Right lung (tissue), 5 donors: ENCODE data around the gene FANCI. TPM values are rescaled to one million over a fixed set of nuclear protein-coding genes. Genes with fewer than 3 reads are reported as not detected.
A peak's percentile ranks its signal among the peaks of the same experiment; 100 is the strongest.

Source experiments
- DNase-seq, 2 donors: peaks; one replicate each; pipeline ENCODE4 v3.0.0-alpha.2; 2013
- polyA plus RNA-seq, 5 donors: library from polyadenylated mRNA; unstranded; fragments of 120-200 nt; gene quantifications; one replicate each; pipeline versions ENCODE4 v1.2.1 to v1.2.3, GENCODE V29; 2013; ENCODE audit warnings: inconsistent platforms in 1 of 5, low replicate concordance in 1 of 5; ENCODE audit not compliant: insufficient read length in 5 of 5, insufficient read depth in 1 of 5

FANCI gene
- polyA plus RNA-seq, 5 donors = 20.1 to 61.1 (median 47.5) TPM

- no peak for DNase-seq
Measured at GRCh38 chr15:89359471-89360293, 115.9 kb downstream of the FANCI start.

- DNase-seq = no peak
Measured at GRCh38 chr15:89360294-89360971, 116.7 kb downstream of the FANCI start.

GRCh38 chr15:89361451-89362202 is 117.8 kb downstream of the FANCI start:
- peak; percentile 63 to 72 for DNase-seq

GRCh38 chr15:89362203-89363101 is 118.7 kb downstream of the FANCI start:
- DNase-seq = no peak

- no peak for DNase-seq
Measured at GRCh38 chr15:89363133-89363532, 119.4 kb downstream of the FANCI start.

GRCh38 chr15:89363770-89364169 is 120.0 kb downstream of the FANCI start:
- no peak for DNase-seq

GRCh38 chr15:89364341-89364740 is 120.6 kb downstream of the FANCI start:
- DNase-seq = no peak

GRCh38 chr15:89364741-89365450 is 121.1 kb downstream of the FANCI start:
- DNase-seq = no peak

- no peak for DNase-seq
Measured at GRCh38 chr15:89365462-89366065, 121.8 kb downstream of the FANCI start.

Other genes with a start within 250 kb of the FANCI start
- 10 to 100 TPM; 32.4 to 49.5 (median 38.0) TPM for gene ABHD2, start 155.5 kb upstream of the FANCI start, polyA plus RNA-seq
- not detected for gene RLBP1, start 22.4 kb upstream of the FANCI start, polyA plus RNA-seq
- gene POLG, start 90.8 kb downstream of the FANCI start, polyA plus RNA-seq = 10 to 100 TPM; 45.6 to 57.2 (median 53.7) TPM